Measurements from ENCODE around the gene FGF1. TPM values are rescaled to one million over a fixed set of nuclear protein-coding genes. Genes with fewer than 3 reads are reported as not detected.
A peak's percentile ranks its signal among the peaks of the same experiment; 100 is the strongest.

The FGF1 gene
- total and polyA plus RNA-seq, 7 donors, result 0.60 to 5.4 (median 2.0) TPM

DNA sequence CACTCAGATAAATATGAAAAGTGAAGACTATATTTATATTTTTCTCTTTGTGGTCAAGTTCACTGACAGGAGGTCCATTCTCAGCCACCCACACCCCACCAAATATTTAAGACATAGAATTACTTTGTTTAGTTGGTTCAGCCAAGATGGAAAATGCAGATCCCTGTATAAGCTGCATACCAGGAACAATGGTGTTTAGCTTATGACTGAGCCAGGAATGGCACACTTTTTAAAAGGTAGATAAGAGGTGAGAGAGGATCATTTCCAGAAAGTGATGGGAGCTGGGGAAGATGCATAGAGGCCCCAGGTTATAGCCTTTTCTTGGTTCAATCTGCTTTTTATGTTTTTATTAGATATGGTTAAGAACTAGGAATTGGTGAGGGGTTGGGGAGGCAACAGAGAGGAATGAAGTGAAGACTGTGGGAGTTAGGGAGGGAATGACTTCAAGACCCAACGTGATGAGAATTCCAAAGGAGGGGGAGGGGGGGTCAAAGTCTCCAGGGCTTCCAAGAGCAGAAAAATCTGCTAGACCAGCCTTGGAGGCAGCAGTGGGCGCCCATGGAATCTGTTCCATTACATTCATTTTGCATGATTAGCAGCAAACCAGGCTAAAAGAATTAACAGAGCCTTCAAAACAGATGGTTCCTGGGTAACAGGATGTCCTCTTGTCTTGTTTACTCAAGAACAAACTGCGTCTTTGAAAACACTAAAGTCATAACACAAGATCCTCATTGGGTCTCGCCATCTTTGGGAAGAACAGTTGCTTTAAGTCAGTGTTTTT, 95.2 kb downstream of the FGF1 start:
- no peak for DNase-seq
- Histone ChIP-seq H3K4me1 (no peaks in the 10 kb centered on the region), H3K27ac (no peak overlapping the region), H3K4me3 (no peak overlapping the region), H3K36me3 (no peaks in the 10 kb centered on the region), H3K9me3 (no peaks in the 10 kb centered on the region), H3K27me3 (no peaks in the 10 kb centered on the region)
- TF ChIP-seq, protein P1, sequence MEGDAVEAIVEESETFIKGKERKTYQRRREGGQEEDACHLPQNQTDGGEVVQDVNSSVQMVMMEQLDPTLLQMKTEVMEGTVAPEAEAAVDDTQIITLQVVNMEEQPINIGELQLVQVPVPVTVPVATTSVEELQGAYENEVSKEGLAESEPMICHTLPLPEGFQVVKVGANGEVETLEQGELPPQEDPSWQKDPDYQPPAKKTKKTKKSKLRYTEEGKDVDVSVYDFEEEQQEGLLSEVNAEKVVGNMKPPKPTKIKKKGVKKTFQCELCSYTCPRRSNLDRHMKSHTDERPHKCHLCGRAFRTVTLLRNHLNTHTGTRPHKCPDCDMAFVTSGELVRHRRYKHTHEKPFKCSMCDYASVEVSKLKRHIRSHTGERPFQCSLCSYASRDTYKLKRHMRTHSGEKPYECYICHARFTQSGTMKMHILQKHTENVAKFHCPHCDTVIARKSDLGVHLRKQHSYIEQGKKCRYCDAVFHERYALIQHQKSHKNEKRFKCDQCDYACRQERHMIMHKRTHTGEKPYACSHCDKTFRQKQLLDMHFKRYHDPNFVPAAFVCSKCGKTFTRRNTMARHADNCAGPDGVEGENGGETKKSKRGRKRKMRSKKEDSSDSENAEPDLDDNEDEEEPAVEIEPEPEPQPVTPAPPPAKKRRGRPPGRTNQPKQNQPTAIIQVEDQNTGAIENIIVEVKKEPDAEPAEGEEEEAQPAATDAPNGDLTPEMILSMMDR (IDR thresholded peaks at IDR 0.05), result no peak
- TF ChIP-seq POLR2A (IDR thresholded peaks at IDR 0.05) (no peak), POLR2AphosphoS5 (IDR thresholded peaks at IDR 0.05) (no peak), EP300 (IDR thresholded peaks at IDR 0.05) (no peak)
- 60 to 71% methylated on average over 4 of the region's 4 CpGs for WGBS, 2 donors
- intact Hi-C loops (cut with DNase I), result no loop called here

DNA sequence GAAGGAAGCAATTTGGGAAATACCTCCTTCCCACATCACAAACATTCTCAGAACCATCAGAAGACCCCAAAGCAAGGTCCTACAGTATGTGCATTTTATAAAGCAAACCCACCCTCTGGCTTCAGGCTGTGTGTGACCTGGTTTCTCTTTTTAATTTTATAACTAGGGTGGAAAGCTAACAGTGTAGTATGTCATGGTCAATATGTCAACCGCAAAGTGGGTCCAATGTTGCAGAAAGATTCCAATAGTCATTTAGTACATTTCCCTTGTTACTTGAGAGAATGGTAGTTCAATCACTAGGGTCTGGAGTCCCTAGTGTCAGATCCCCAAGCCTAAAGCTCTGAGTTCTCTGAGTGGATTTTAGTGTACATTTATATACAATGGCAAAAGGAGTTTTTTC, 96.2 kb downstream of the FGF1 start:
- H3K27ac ChIP-seq, result no peak overlapping the region
- H3K36me3 ChIP-seq, result no peaks in the 10 kb centered on the region
- H3K27me3 ChIP-seq, result no peaks in the 10 kb centered on the region
- TF ChIP-seq, protein P1 (IDR thresholded peaks at IDR 0.05), result peak in 1 of 4 experiments; percentile 6
- no peak for TF ChIP-seq POLR2AphosphoS5 (IDR thresholded peaks at IDR 0.05)
- H3K9me3 ChIP-seq, result no peaks in the 10 kb centered on the region
- intact Hi-C loops (cut with DNase I), result no loop called here
- 93 to 95% methylated on average over 1 of the region's 1 CpG for WGBS, 2 donors
- no peak overlapping the region for H3K4me3 ChIP-seq
- no peaks in the 10 kb centered on the region for H3K4me1 ChIP-seq
- DNase-seq, result no peak

DNA sequence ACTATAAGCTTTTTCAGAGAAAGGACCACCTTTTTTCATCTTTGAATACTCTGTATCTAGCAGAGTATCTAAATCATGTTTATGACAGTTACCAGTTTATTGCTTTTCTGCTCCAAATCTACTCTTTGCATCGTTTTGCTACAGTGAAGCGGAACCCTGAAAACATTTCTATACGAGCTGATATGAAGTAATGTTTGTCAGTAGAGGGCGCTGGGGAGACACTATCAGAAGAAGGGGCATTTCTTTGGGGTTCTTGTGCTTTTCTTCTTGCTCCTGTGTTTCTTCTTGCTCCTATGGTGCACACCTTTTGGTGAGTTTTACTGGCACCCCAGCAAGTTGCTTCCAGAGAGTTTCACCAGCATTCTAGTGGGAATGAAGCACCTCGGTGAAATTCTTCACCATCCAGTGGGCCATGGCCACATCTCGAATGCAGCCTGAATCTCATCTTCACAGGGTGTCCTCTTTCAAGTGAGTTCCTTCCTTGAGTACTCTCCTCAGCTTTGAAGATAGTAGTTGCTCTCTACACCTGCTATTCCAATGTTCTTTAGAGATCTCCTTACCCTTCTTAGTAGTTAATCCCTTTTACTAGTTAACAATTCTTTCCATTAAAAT, 98.4 kb downstream of the FGF1 start:
- DNase-seq, result no peak
- 47 to 56% methylated on average over 6 of the region's 6 CpGs for WGBS, 2 donors
- Histone ChIP-seq H3K27ac (no peak overlapping the region), H3K27me3 (no peaks in the 10 kb centered on the region), H3K4me3 (no peak overlapping the region), H3K9me3 (no peaks in the 10 kb centered on the region), H3K36me3 (no peaks in the 10 kb centered on the region), H3K4me1 (no peaks in the 10 kb centered on the region)
- intact Hi-C loops (cut with DNase I), result no loop called here
- TF ChIP-seq, protein P1 (IDR thresholded peaks at IDR 0.05), result peak in 1 of 4 experiments; percentile 33
- TF ChIP-seq EP300 (IDR thresholded peaks at IDR 0.05), result no peak

DNA sequence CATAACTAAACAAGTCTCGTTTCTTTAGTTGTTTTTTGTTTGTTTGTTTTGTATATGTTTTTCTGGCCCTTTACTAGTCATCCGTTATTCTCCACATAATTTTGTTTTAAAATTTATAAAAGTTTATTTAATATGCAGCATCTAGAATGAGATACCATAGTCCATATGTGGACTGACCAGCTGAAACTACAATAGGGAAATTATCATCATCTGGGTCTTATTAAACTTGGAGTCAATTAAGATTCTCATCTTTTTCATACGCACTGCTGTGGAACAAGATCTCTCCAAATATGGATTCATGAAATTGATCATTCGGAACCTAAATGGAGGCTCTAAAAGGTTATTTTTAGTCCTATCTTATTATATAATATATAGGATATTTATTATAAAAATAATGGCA, 99.3 kb downstream of the FGF1 start:
- H3K36me3 ChIP-seq, result no peaks in the 10 kb centered on the region
- TF ChIP-seq, protein P1 (IDR thresholded peaks at IDR 0.05), result no peak
- no peak for TF ChIP-seq POLR2A (IDR thresholded peaks at IDR 0.05)
- TF ChIP-seq POLR2AphosphoS5 (IDR thresholded peaks at IDR 0.05), result no peak
- TF ChIP-seq EP300 (IDR thresholded peaks at IDR 0.05), result no peak
- no peaks in the 10 kb centered on the region for H3K4me1 ChIP-seq
- H3K27me3 ChIP-seq, result no peaks in the 10 kb centered on the region
- intact Hi-C loops (cut with DNase I), result no loop called here
- DNase-seq, result no peak
- H3K9me3 ChIP-seq, result no peaks in the 10 kb centered on the region
- WGBS, 2 donors, result 70 to 87% methylated on average over 4 of the region's 4 CpGs
- no peak overlapping the region for H3K27ac ChIP-seq
- H3K4me3 ChIP-seq, result no peak overlapping the region
